HEK293 (cell line): ENCODE measurements around the gene EIF1.

ENCODE experiments used
- CTCF ChIA-PET: fragments of 350-600 bp; formaldehyde crosslinking; extraction: SDS; loops from one replicate; lab custom pipeline; 2021; ENCODE audit warnings: antibody characterized with exemption; lab: Yijun Ruan, JAX
- POLR2A ChIA-PET: fragments of 300-600 bp; formaldehyde crosslinking; extraction: SDS; loops from one replicate; lab custom pipeline; 2020; ENCODE audit warnings: antibody characterized with exemption, inconsistent platforms; lab: Yijun Ruan, JAX
- H3K27ac ChIP-seq: fragments of 200-500 bp; sonication (Bioruptor generic); 2 replicates; pipeline ENCODE4 v1.5.1; 2014; ENCODE audit warnings: low read depth, low read length, control low read depth, inconsistent platforms; ENCODE audit errors: extremely low read depth
- H3K36me3 ChIP-seq, 2 experiments: fragments of 200-500 bp in 1 of 2; sonication (Bioruptor generic) in 1 of 2; 1 replicate in 1 of 2; 2 replicates in 1 of 2; pipeline ENCODE4 v1.5.1; 2014 to 2017; ENCODE audit warnings: inconsistent platforms in 2 of 2, low read length in 2 of 2; ENCODE audit not compliant: control insufficient read depth in 2 of 2, insufficient read depth in 1 of 2
- H3K4me1 ChIP-seq: fragments of 200-500 bp; sonication (Bioruptor generic); 2 replicates; pipeline ENCODE4 v1.5.1; 2014; ENCODE audit warnings: mild to moderate bottlenecking, low read length, inconsistent platforms; ENCODE audit not compliant: control insufficient read depth, insufficient read depth
- H3K4me3 ChIP-seq: 2 replicates; pipeline ENCODE4 v1.5.1; 2011; ENCODE audit warnings: low read depth, mild to moderate bottlenecking, control low read depth, low read length, moderate library complexity
- H3K9me3 ChIP-seq: fragments of 200-500 bp; sonication (Bioruptor generic); 2 replicates; pipeline ENCODE4 v1.5.1; 2014; ENCODE audit warnings: low read depth, low read length, inconsistent platforms; ENCODE audit not compliant: control insufficient read depth, insufficient read depth
- GLIS1 ChIP-seq: fragments of 450-650 bp; formaldehyde crosslinking; IDR thresholded peaks from 2 replicates; pipeline ENCODE4 v1.5.1; 2016; ENCODE audit warnings: missing biosample characterization, missing genetic modification characterization
- HOXD13 ChIP-seq: sonication (generic); formaldehyde crosslinking; IDR thresholded peaks from 2 replicates; pipeline ENCODE4 v1.8.0; 2022; ENCODE audit warnings: missing genetic modification reagents, borderline replicate concordance
- KLF1 ChIP-seq: fragments of 450-650 bp; formaldehyde crosslinking; IDR thresholded peaks from 2 replicates; pipeline ENCODE4 v1.5.1; 2016; ENCODE audit warnings: missing biosample characterization, missing genetic modification characterization
- KLF7 ChIP-seq: fragments of 450-650 bp; formaldehyde crosslinking; IDR thresholded peaks from 2 replicates; pipeline ENCODE4 v1.5.1; 2016; ENCODE audit warnings: missing biosample characterization, missing genetic modification characterization, borderline replicate concordance
- PRDM1 ChIP-seq: fragments of 450-650 bp; formaldehyde crosslinking; IDR thresholded peaks from 2 replicates; pipeline ENCODE4; 2016; ENCODE audit warnings: missing biosample characterization, missing genetic modification characterization
- ZNF416 ChIP-seq: fragments of 450-650 bp; formaldehyde crosslinking; IDR thresholded peaks from 2 replicates; pipeline ENCODE4 v1.5.1; 2016; ENCODE audit warnings: missing biosample characterization, missing genetic modification characterization
- ZNF514 ChIP-seq: fragments of 450-650 bp; formaldehyde crosslinking; IDR thresholded peaks from 2 replicates; pipeline ENCODE4 v1.5.1; 2016; ENCODE audit warnings: missing biosample characterization, missing genetic modification characterization
- ZNF585B ChIP-seq: fragments of 450-650 bp; formaldehyde crosslinking; IDR thresholded peaks from 2 replicates; pipeline ENCODE4 v1.5.1; 2016; ENCODE audit warnings: missing biosample characterization, missing genetic modification characterization
- TF ChIP-seq, protein P1 (sequence below): fragments of 450-650 bp; formaldehyde crosslinking; IDR thresholded peaks from 2 replicates; pipeline ENCODE4 v1.5.1; 2017; ENCODE audit warnings: missing biosample characterization, missing genetic modification characterization
- TF ChIP-seq, protein P2 (sequence below): fragments of 450-650 bp; formaldehyde crosslinking; conservative IDR thresholded peaks from 2 replicates; pipeline ENCODE4 v1.5.1; 2016; ENCODE audit warnings: low read depth, missing biosample characterization, missing genetic modification characterization

The EIF1 gene

GRCh38 chr17:41710472-41711090, 21.9 kb downstream of the EIF1 start:
- no peak overlapping the region for H3K4me3 ChIP-seq
- ChIA-PET CTCF (interaction anchor here (1.2 to 9.8 kb wide), 2 partner anchors 16 to 86 kb away, joined by 5 to 103 read pairs; partner anchors contain the start of gene KRT17), POLR2A (interaction anchor here (1.5 to 3.5 kb wide), 3 partner anchors 21 to 22 kb away, joined by 3 to 24 read pairs (median 4); partner anchors contain the start of gene EIF1)
- H3K36me3 ChIP-seq, result no peaks in the 10 kb centered on the region
- no peak overlapping the region for H3K27ac ChIP-seq
- no peaks in the 10 kb centered on the region for H3K9me3 ChIP-seq
- H3K4me1 ChIP-seq, result no peaks in the 10 kb centered on the region
- TF ChIP-seq, protein P1, sequence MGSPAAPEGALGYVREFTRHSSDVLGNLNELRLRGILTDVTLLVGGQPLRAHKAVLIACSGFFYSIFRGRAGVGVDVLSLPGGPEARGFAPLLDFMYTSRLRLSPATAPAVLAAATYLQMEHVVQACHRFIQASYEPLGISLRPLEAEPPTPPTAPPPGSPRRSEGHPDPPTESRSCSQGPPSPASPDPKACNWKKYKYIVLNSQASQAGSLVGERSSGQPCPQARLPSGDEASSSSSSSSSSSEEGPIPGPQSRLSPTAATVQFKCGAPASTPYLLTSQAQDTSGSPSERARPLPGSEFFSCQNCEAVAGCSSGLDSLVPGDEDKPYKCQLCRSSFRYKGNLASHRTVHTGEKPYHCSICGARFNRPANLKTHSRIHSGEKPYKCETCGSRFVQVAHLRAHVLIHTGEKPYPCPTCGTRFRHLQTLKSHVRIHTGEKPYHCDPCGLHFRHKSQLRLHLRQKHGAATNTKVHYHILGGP (tag by site-specific recombination), result no peak
- TF ChIP-seq KLF7 (tag by site-specific recombination) (no peak), GLIS1 (tag by site-specific recombination) (no peak), ZNF416 (no peak)
- TF ChIP-seq, protein P2, sequence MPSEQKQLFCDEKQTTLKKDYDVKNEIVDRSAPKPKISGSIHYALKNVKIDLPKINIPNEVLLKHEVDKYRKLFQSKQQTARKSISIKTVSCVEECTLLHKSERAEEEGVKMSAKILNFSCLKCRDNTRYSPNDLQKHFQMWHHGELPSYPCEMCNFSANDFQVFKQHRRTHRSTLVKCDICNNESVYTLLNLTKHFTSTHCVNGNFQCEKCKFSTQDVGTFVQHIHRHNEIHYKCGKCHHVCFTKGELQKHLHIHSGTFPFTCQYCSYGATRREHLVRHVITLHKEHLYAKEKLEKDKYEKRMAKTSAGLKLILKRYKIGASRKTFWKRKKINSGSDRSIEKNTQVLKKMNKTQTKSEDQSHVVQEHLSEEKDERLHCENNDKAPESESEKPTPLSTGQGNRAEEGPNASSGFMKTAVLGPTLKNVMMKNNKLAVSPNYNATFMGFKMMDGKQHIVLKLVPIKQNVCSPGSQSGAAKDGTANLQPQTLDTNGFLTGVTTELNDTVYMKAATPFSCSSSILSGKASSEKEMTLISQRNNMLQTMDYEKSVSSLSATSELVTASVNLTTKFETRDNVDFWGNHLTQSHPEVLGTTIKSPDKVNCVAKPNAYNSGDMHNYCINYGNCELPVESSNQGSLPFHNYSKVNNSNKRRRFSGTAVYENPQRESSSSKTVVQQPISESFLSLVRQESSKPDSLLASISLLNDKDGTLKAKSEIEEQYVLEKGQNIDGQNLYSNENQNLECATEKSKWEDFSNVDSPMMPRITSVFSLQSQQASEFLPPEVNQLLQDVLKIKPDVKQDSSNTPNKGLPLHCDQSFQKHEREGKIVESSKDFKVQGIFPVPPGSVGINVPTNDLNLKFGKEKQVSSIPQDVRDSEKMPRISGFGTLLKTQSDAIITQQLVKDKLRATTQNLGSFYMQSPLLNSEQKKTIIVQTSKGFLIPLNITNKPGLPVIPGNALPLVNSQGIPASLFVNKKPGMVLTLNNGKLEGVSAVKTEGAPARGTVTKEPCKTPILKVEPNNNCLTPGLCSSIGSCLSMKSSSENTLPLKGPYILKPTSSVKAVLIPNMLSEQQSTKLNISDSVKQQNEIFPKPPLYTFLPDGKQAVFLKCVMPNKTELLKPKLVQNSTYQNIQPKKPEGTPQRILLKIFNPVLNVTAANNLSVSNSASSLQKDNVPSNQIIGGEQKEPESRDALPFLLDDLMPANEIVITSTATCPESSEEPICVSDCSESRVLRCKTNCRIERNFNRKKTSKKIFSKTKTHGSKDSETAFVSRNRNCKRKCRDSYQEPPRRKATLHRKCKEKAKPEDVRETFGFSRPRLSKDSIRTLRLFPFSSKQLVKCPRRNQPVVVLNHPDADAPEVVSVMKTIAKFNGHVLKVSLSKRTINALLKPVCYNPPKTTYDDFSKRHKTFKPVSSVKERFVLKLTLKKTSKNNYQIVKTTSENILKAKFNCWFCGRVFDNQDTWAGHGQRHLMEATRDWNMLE (tag by site-specific recombination), result no peak
- TF ChIP-seq, all 188 proteins: peak for 0

DNA sequence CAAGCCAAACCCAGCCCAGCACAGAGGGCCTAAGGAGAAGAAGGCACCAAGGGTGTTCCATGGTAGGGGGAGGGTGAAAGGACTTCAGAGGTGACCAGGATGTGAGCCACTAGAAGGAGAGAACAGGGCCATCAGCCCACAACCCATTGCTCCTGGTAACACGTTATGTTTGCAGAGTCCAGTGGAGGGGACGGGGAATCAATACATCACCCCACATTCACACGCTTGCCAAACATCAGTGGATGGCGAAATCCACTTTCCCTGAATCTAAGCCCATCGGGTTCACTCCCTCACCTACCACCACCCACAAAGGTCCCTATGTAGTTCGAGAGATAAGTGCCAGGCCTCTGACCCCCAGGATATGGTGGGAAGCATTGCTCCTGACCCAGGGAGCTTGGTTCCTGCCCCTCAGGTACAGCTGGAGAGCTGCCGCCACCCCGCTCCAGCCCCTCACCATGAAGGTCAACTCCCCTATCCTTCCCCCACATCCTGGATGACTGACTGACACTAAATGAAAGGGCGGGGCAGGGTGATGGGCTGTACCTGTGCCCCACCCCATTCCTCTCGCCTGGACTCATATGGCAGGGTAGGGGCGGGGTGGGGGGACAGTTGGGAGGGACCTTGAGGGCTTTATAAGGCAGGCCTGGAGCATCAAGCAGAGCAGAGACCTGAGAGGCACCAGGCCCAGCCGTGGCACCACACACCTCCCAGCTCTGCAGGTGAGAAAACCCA, 23.1 kb downstream of the EIF1 start, which contains the start of gene GAST:
Gene GAST, plus strand, starts transcription at position 663 of the 732 bp plus-strand sequence. CDS start 3,106 bp downstream, outside the sequence.
- Histone ChIP-seq H3K9me3 (no peaks in the 10 kb centered on the region), H3K4me1 (no peaks in the 10 kb centered on the region), H3K27ac (no peak within 1 kb of the TSS), H3K4me3 (no peak within 1 kb of the TSS), H3K36me3 (no peaks in the 10 kb centered on the region)
- ChIA-PET CTCF (interaction anchor here (0.6 to 9.8 kb wide), 4 partner anchors 9 to 254 kb away, joined by 3 to 103 read pairs (median 3); no protein-coding TSS in a partner anchor), POLR2A (interaction anchor here (1.5 kb wide), 1 partner anchor 22 kb away, joined by 4 read pairs; no protein-coding TSS in a partner anchor)
- TF ChIP-seq ZNF514, result no peak
- TF ChIP-seq HOXD13 (CRISPR knock-in tag), result no peak
- TF ChIP-seq KLF1, result peak; percentile 83

DNA sequence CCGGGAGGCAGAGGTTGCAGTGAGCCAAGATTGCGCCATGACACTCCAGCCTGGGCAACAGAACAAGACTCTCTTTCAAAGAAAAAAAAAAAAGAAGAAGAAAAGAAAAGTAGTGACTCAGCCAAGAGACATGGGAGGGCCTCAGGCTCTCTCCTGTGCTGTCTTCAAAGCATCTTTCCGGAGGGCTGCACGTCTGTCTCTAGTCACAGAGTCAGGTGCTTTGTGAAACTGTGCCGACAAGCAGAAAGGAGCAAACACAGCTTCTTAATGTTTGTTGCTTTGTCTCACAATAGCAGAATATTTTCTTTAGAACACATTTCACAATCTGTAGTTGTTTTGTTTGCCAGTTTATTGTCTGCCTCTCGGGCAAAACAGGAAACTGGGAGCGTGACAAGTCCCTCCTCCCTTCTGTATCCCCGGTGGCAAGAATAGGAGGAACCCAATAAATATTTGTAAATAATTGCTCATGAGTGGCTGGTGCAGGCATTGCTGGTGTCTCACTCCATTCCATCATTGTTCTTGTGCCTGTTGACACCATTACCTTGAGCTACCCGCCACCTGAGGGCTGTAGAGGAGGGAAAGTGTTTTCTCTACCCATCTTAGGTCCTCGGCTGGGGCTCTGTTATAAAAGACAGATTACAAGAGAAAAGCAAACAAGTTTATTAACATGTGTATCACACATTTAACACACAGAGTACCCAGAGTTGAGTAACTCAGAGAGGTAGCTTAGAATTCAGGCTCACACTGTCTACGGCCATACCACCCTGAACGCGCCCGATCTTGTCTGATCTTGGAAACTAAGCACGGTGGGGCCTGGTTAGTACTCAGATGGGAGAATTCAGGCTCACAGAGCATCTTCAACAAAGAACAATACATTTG, 29.0 kb downstream of the EIF1 start:
- H3K27ac ChIP-seq, result no peak overlapping the region

More for the DNA sequence above, 29.0 kb downstream of the EIF1 start:
- 0 out of 2 replicates have a peak, but pooled peaks cover 4% of the 10 kb centered on the region for H3K4me1 ChIP-seq
- ChIA-PET CTCF (interaction anchor here (0.5 to 2.2 kb wide), 7 partner anchors 9 to 83 kb away, joined by 3 to 12 read pairs (median 5); no protein-coding TSS in a partner anchor), POLR2A (interaction anchor here (0.6 to 4.4 kb wide), 2 partner anchors 11 to 29 kb away, joined by 5 to 18 read pairs; partner anchors contain the start of gene EIF1)
- H3K9me3 ChIP-seq, result no peaks in the 10 kb centered on the region
- no peaks in the 10 kb centered on the region for H3K36me3 ChIP-seq
- no peak overlapping the region for H3K4me3 ChIP-seq
- no peak for TF ChIP-seq ZNF585B (tag by site-specific recombination)
- peak; percentile 77 for TF ChIP-seq PRDM1 (tag by site-specific recombination)
